Gastroesophageal sphincter (tissue), 3 donors: ENCODE measurements around the gene EFNA4.

ENCODE experiments used
- CTCF ChIP-seq, 4 experiments: fragments of 200-600 bp in 2 of 4; fragments of 450-650 bp in 2 of 4; sonication (generic) in 1 of 4; IDR thresholded peaks; one replicate each; pipeline ENCODE4 v1.5.1; 2017 to 2019; ENCODE audit warnings: antibody characterized with exemption in 4 of 4, mild to moderate bottlenecking in 2 of 4, moderate library complexity in 2 of 4
- POLR2A ChIP-seq, 2 donors: fragments of 450-650 bp; IDR thresholded peaks; one replicate each; pipeline ENCODE4 v1.6.1; 2017; ENCODE audit warnings: antibody characterized with exemption in 2 of 2, mild to moderate bottlenecking in 2 of 2, moderate library complexity in 1 of 2
- POLR2AphosphoS5 ChIP-seq: sonication (generic); formaldehyde crosslinking; IDR thresholded peaks from one replicate; pipeline ENCODE4 v1.6.1; 2017; ENCODE audit warnings: antibody characterized with exemption

GRCh38 chr1:155063550-155064110 lies at the start of gene EFNA4:
- TF ChIP-seq CTCF (IDR thresholded peaks at IDR 0.05) (no peak), POLR2A (IDR thresholded peaks at IDR 0.05) (no peak), POLR2AphosphoS5 (peak; percentile 34)
